Measurements from ENCODE around the gene CDH4. TPM values are rescaled to one million over a fixed set of nuclear protein-coding genes. Genes with fewer than 3 reads are reported as not detected.

The CDH4 gene
- polyA plus RNA-seq, 1 donor = 1.7 TPM

GRCh38 chr20:61951695-61952533 lies 699.9 kb downstream of the CDH4 start:
- WGBS (ENCODE audit: insufficient coverage, low lambda C conversion rate) = no CpG with 5 or more reads among the region's 22 CpGs

DNA sequence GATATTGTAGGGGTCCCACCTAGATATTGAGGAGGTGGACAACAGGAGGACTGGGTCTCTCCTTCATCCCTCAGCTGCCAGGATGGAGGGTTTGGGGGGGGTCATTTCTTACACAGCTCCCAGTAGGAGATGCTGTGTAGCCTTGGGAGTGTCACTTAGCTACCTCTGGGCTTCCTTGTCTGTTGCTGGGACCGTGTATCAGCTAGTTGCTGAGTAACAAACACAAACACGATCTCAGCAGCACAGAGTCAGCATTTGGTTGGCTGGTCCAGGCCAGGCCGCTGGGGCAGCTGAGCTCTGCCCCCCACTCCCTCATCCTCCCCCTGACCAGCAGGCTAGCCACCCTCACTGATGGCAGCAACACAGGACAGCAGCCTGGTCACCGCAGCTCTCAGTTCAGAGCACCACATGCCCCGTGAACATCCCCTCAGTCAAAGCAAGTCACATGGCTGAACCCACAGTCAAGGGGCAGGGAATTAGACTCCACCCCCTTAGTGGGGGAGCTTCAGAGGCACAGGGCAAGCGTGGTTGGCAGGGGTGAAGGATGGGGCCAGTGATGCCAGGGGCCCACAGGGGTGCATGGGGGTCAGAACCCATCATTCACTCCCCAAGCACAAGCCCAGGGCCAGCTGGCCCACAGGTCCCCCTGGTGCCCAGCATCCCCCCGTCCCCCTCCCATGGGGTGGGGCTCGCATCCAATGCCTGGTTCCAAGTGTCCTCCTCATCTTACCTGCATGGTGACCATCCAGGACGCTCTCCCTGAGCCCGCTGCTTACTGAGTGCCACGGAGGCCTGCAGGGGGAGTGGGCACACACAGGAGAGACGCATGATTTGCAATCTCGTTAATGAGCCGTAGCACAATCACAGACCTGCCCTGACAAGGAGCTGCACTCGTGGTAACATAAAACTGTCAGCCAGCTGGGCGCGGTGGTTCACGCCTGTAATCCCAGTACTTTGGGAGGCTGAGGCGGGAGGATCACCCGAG lies 701.3 kb downstream of the CDH4 start:
- Histone ChIP-seq H3K9me3 (ENCODE audit: control insufficient read depth, low read depth, low read length) (no peaks in the 10 kb centered on the region), H3K36me3 (ENCODE audit: control insufficient read depth, insufficient read depth, low read length) (no peaks in the 10 kb centered on the region), H3K27me3 (ENCODE audit: control insufficient read depth, insufficient read depth, low read length) (peaks cover 11% of the 10 kb centered on the region), H3K4me3 (ENCODE audit: low read length) (no peak overlapping the region), H3K4me1 (ENCODE audit: control insufficient read depth, insufficient read depth, low read length) (no peaks in the 10 kb centered on the region), H3K27ac (ENCODE audit: low read length) (no peak overlapping the region)
- no peak for DNase-seq
- no CpG with 5 or more reads among the region's 20 CpGs for WGBS (ENCODE audit: insufficient coverage, low lambda C conversion rate)

More at GRCh38 chr20:61951695-61952533, 699.9 kb downstream of the CDH4 start:
- H3K36me3 ChIP-seq (ENCODE audit: control insufficient read depth, insufficient read depth, low read length) = no peaks in the 10 kb centered on the region
- H3K27ac ChIP-seq (ENCODE audit: low read length) = no peak overlapping the region
- H3K4me1 ChIP-seq (ENCODE audit: control insufficient read depth, insufficient read depth, low read length) = no peaks in the 10 kb centered on the region
- no peaks in the 10 kb centered on the region for H3K9me3 ChIP-seq (ENCODE audit: control insufficient read depth, low read depth, low read length)
- H3K27me3 ChIP-seq (ENCODE audit: control insufficient read depth, insufficient read depth, low read length) = peaks cover 11% of the 10 kb centered on the region
- DNase-seq = peak in 1 of 2 donors; percentile 33
- H3K4me3 ChIP-seq (ENCODE audit: low read length) = no peak overlapping the region

GRCh38 chr20:61954276-61955021 lies 702.4 kb downstream of the CDH4 start:
- Histone ChIP-seq H3K4me3 (ENCODE audit: low read length) (no peak overlapping the region), H3K27me3 (ENCODE audit: control insufficient read depth, insufficient read depth, low read length) (peaks cover 11% of the 10 kb centered on the region), H3K4me1 (ENCODE audit: control insufficient read depth, insufficient read depth, low read length) (no peaks in the 10 kb centered on the region), H3K36me3 (ENCODE audit: control insufficient read depth, insufficient read depth, low read length) (no peaks in the 10 kb centered on the region), H3K9me3 (ENCODE audit: control insufficient read depth, low read depth, low read length) (no peaks in the 10 kb centered on the region), H3K27ac (ENCODE audit: low read length) (no peak overlapping the region)
- DNase-seq = no peak
- no CpG with 5 or more reads among the region's 16 CpGs for WGBS (ENCODE audit: insufficient coverage, low lambda C conversion rate)

DNA sequence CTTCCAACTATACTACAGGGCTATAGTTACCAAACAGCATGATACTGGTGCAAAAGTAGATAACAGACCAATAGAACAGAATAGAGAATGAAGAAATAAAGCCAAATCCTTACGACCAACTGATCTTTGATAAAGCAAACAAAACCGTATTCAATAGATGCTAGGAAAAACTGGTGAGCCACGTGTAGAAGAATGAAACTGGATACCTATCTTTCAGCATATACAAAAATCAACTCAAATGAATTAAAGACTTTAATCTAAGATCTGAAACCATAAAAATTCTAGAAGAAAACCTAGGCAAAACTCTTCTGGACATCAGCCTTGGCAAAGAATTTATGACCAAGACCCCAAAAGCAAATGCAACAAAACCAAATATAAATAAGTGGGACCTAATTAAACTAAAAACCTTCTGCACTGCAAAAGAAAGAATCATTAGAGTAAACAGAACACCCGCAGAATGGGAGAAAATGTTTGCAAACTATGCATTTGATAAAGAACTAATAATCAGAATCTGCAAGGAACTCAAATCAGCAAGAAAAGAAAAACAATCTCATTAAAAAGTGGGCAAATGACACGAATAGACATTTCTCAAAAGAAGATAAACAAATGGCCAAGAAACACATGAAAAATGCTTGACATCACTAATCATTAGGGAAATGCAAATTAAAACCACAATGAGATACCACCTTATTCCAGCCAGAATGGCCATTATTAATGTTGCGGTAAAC lies 703.8 kb downstream of the CDH4 start:
- DNase-seq = no peak
- WGBS (ENCODE audit: insufficient coverage, low lambda C conversion rate) = 17% methylated on average over 4 of the region's 6 CpGs
- H3K36me3 ChIP-seq (ENCODE audit: control insufficient read depth, insufficient read depth, low read length) = no peaks in the 10 kb centered on the region
- H3K27me3 ChIP-seq (ENCODE audit: control insufficient read depth, insufficient read depth, low read length) = peaks cover 11% of the 10 kb centered on the region
- H3K4me3 ChIP-seq (ENCODE audit: low read length) = no peak overlapping the region
- H3K27ac ChIP-seq (ENCODE audit: low read length) = no peak overlapping the region
- no peaks in the 10 kb centered on the region for H3K4me1 ChIP-seq (ENCODE audit: control insufficient read depth, insufficient read depth, low read length)
- H3K9me3 ChIP-seq (ENCODE audit: control insufficient read depth, low read depth, low read length) = no peaks in the 10 kb centered on the region

DNA sequence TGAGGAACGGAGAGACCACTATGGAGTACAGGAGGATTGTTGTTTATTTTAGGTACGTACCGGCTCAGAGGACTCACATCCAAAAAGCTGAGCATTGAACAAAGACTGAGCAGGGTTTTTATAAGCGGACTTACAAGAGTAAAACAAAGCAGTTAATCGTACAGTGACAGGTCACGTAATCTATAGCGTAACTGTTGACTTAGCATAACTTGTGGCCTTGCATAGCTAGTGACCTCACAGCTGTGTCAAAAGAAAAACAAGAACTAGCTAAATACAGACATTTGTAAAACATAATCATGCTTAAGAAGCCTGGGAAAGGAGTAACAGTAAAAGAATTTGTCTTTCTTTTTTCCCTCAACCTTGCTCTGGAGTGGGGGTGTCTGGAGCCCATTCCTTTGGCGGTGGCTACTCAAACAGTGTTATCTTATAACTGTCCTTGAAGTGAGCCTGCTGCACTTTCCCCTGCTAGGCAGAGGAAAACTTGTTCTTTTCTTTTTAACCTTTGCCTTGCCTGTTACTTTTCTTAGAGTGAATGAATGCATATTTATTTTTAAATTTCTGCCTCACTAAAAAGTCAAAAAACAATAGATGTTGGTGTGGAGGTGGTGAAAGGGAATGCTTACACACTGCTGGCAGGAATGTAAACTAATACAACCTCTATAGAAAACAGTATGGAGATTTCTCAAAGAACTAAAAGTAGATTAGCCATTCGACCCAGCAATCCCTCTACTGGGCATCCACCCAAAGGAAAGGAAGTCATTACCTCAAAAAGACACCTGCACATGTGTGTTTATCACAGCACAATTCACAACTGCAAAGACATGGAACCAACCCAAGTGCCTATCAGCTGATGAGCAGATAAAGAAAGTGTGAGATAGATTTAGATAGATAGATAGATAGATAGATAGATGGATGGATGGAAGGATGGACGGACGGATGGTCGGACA lies 704.6 kb downstream of the CDH4 start:
- Histone ChIP-seq H3K27ac (ENCODE audit: low read length) (no peak overlapping the region), H3K4me3 (ENCODE audit: low read length) (no peak overlapping the region), H3K36me3 (ENCODE audit: control insufficient read depth, insufficient read depth, low read length) (no peaks in the 10 kb centered on the region), H3K9me3 (ENCODE audit: control insufficient read depth, low read depth, low read length) (no peaks in the 10 kb centered on the region), H3K4me1 (ENCODE audit: control insufficient read depth, insufficient read depth, low read length) (no peaks in the 10 kb centered on the region), H3K27me3 (ENCODE audit: control insufficient read depth, insufficient read depth, low read length) (peaks cover 11% of the 10 kb centered on the region)
- peak in 1 of 2 donors; percentile 38 for DNase-seq
- WGBS (ENCODE audit: insufficient coverage, low lambda C conversion rate) = 55% methylated on average over 6 of the region's 12 CpGs

DNA sequence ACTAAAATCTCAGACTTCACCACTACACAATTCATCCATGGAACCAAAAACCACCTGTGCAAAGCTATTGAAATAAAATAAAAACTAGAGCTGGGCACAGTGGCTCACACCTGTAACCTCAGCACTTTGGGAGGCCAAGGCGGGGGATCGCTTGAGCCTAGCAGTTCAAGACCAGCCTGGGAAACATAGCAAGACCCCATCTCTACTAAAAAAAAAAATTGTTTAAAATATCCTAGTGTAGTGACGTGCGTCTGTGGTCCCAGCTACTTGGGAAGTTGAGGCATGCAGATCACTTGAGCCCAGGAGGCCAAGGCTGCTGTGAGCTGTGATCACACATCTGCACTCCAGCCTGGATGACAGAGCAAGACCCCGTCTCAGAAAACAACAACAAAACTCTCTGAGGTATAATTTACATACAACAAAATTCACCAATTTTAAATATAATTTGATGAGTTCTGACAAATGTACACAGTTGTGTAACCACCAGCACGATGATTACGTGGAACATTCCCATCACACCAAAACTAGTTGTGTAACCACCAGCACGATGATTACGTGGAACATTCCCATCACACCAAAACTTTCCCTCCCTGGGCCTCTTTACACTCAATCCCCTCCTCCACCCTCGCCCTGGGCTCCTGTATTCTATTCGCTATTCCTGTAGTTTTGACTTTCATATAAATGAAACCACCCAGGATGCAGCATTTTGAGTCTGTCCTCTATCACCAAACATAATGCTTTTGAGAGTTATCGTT lies 706.1 kb downstream of the CDH4 start:
- H3K9me3 ChIP-seq (ENCODE audit: control insufficient read depth, low read depth, low read length) = no peaks in the 10 kb centered on the region
- WGBS (ENCODE audit: insufficient coverage, low lambda C conversion rate) = 86% methylated on average over 2 of the region's 12 CpGs
- no peak for DNase-seq

DNA sequence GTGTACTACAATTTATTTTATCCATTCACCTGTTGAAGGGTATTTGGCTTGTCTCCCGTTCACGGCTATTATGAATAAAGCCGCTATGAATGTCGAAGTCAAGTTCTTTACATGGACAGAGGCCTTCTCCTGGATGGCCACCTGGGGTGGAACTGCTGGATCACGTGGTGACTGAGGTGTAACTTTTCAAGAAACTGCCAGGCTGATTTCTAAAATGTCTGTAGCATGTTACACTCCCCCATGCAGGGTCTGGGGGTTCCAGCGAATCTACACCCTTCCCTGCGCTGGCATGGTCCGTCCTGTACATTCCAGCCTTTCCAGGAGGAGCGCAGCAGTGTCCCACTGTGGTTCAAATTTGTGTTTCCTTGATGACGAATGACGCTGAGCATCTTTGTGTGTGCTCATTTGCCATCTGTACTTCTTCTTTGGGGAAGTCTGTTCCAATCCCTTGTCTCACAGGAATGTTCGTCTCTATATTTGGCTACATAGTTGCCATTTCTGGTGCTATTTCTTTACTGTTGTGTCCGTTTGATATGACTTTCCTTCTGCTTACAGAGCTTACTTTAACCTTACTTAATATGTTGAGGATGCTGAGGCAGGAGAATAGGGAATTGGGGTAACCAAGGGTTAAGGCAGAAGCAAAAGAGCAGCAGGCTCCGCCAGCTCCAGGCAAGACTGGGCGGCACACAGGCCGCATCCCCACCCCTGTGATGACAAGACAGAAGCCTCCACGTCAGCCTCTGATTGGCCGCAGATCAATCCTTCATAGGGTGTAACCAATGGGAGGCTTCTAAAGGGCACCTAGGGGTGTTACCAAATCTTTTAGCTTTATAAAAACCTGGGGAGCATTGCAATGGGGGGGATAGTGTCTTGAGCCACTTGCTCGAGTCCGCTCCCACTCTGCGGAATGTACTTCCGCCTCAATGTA lies 707.0 kb downstream of the CDH4 start:
- WGBS (ENCODE audit: insufficient coverage, low lambda C conversion rate) = 73% methylated on average over 2 of the region's 22 CpGs
- Histone ChIP-seq H3K4me1 (ENCODE audit: control insufficient read depth, insufficient read depth, low read length) (no peaks in the 10 kb centered on the region), H3K27me3 (ENCODE audit: control insufficient read depth, insufficient read depth, low read length) (peaks cover 6% of the 10 kb centered on the region), H3K36me3 (ENCODE audit: control insufficient read depth, insufficient read depth, low read length) (no peaks in the 10 kb centered on the region), H3K4me3 (ENCODE audit: low read length) (no peak overlapping the region), H3K9me3 (ENCODE audit: control insufficient read depth, low read depth, low read length) (no peaks in the 10 kb centered on the region), H3K27ac (ENCODE audit: low read length) (no peak overlapping the region)
- DNase-seq = no peak

More for the DNA sequence above, 706.1 kb downstream of the CDH4 start:
- no peak overlapping the region for H3K4me3 ChIP-seq (ENCODE audit: low read length)
- H3K36me3 ChIP-seq (ENCODE audit: control insufficient read depth, insufficient read depth, low read length) = no peaks in the 10 kb centered on the region
- peaks cover 6% of the 10 kb centered on the region for H3K27me3 ChIP-seq (ENCODE audit: control insufficient read depth, insufficient read depth, low read length)
- H3K27ac ChIP-seq (ENCODE audit: low read length) = no peak overlapping the region
- H3K4me1 ChIP-seq (ENCODE audit: control insufficient read depth, insufficient read depth, low read length) = no peaks in the 10 kb centered on the region

DNA sequence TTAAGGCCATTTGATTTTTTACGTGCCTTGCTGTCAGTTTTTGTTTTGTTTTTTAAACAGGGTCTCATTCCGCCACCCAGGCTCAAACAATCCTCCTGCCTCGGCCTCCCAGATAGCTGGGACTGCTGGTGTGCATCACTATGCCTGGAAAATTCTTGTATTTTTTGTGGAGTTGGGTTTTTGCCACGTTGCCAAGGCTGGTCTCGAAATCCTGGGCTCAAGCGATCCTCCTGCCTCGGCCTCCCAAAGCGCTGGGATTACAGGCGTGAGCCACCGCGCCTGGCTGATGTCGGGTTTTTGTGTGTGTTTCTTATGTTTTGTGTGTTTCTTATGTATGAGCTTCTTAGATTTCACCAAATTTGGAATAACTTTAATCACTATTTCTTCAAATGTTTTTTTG lies 708.8 kb downstream of the CDH4 start:
- Histone ChIP-seq H3K4me3 (ENCODE audit: low read length) (no peak overlapping the region), H3K27me3 (ENCODE audit: control insufficient read depth, insufficient read depth, low read length) (peaks cover 12% of the 10 kb centered on the region), H3K36me3 (ENCODE audit: control insufficient read depth, insufficient read depth, low read length) (no peaks in the 10 kb centered on the region), H3K27ac (ENCODE audit: low read length) (no peak overlapping the region), H3K4me1 (ENCODE audit: control insufficient read depth, insufficient read depth, low read length) (no peaks in the 10 kb centered on the region), H3K9me3 (ENCODE audit: control insufficient read depth, low read depth, low read length) (no peaks in the 10 kb centered on the region)
- DNase-seq = no peak
- 95% methylated on average over 4 of the region's 12 CpGs for WGBS (ENCODE audit: insufficient coverage, low lambda C conversion rate)
